Trophoblast cell (in vitro differentiated cells and primary cell): ENCODE results near the gene KRT76.

Experiments
- DNase-seq, 2 donors: peaks; one replicate each; pipeline ENCODE4 v3.0.0-alpha.2; 2016
- H2AFZ ChIP-seq: 2 replicates; pipeline ENCODE4 v1.6.1; 2013; ENCODE audit warnings: low read length, moderate library complexity, mild to moderate bottlenecking; ENCODE audit not compliant: insufficient read depth, poor library complexity
- H2AK5ac ChIP-seq: 2 replicates; pipeline ENCODE4 v1.6.1; 2013; ENCODE audit warnings: mild to moderate bottlenecking, low read length
- H2BK120ac ChIP-seq: 2 replicates; pipeline ENCODE4 v1.6.1; 2013; ENCODE audit warnings: low read length, mild to moderate bottlenecking, moderate library complexity; ENCODE audit not compliant: insufficient read depth, poor library complexity
- H2BK12ac ChIP-seq: 2 replicates; pipeline ENCODE4 v1.6.1; 2013; ENCODE audit warnings: mild to moderate bottlenecking, low read length, moderate library complexity
- H2BK5ac ChIP-seq: 2 replicates; pipeline ENCODE4 v1.6.1; 2013; ENCODE audit warnings: low read length, low read depth, moderate library complexity, mild to moderate bottlenecking; ENCODE audit not compliant: poor library complexity
- H3K14ac ChIP-seq: 2 replicates; pipeline ENCODE4 v1.6.1; 2013; ENCODE audit warnings: mild to moderate bottlenecking, low read length
- H3K18ac ChIP-seq: 2 replicates; pipeline ENCODE4 v1.6.1; 2013; ENCODE audit warnings: mild to moderate bottlenecking, low read length
- H3K23ac ChIP-seq: 2 replicates; pipeline ENCODE4 v1.6.1; 2013; ENCODE audit warnings: low read length
- H3K27ac ChIP-seq: 2 replicates; pipeline ENCODE4 v1.5.1; 2013; ENCODE audit warnings: low read depth, mild to moderate bottlenecking, inconsistent platforms, low read length, moderate library complexity
- H3K27me3 ChIP-seq: 2 replicates; pipeline ENCODE4 v1.6.1; 2013; ENCODE audit warnings: inconsistent platforms, mild to moderate bottlenecking, low read length, moderate library complexity; ENCODE audit not compliant: insufficient read depth
- H3K36me3 ChIP-seq, 2 experiments: 1 replicate in 1 of 2; 2 replicates in 1 of 2; pipeline ENCODE4 v1.6.1; 2013; ENCODE audit warnings: low read length in 2 of 2, mild to moderate bottlenecking in 2 of 2, moderate library complexity in 1 of 2; ENCODE audit not compliant: insufficient read depth in 2 of 2, control insufficient read depth in 1 of 2
- H3K4ac ChIP-seq: 2 replicates; pipeline ENCODE4 v1.6.1; 2013; ENCODE audit warnings: low read depth, mild to moderate bottlenecking, low read length, moderate library complexity
- H3K4me1 ChIP-seq, 2 experiments: 1 replicate in 1 of 2; 2 replicates in 1 of 2; pipeline ENCODE4 v1.6.1; 2013; ENCODE audit warnings: low read length in 2 of 2, mild to moderate bottlenecking in 2 of 2, moderate library complexity in 1 of 2; ENCODE audit not compliant: insufficient read depth in 2 of 2, control insufficient read depth in 1 of 2
- H3K4me2 ChIP-seq: 2 replicates; pipeline ENCODE4 v1.6.1; 2013; ENCODE audit warnings: inconsistent platforms, mild to moderate bottlenecking, low read length, moderate library complexity
- H3K4me3 ChIP-seq: 2 replicates; pipeline ENCODE4 v1.5.1; 2013; ENCODE audit warnings: mild to moderate bottlenecking, low read depth, low read length, inconsistent platforms
- H3K79me1 ChIP-seq: one replicate; pipeline ENCODE4 v1.6.1; 2013; ENCODE audit warnings: low read length
- H3K79me2 ChIP-seq: 2 replicates; pipeline ENCODE4 v1.6.1; 2013; ENCODE audit warnings: low read length, mild to moderate bottlenecking; ENCODE audit not compliant: control insufficient read depth, insufficient read depth, poor library complexity
- H3K9ac ChIP-seq: 2 replicates; pipeline ENCODE4 v1.6.1; 2013; ENCODE audit warnings: mild to moderate bottlenecking, low read length
- H3K9me3 ChIP-seq: 2 replicates; pipeline ENCODE4 v1.6.1; 2013; ENCODE audit warnings: low read depth, mild to moderate bottlenecking, control low read depth, inconsistent platforms, low read length; ENCODE audit not compliant: insufficient read depth
- H4K12ac ChIP-seq: 2 replicates; pipeline ENCODE4 v1.6.1; 2013; ENCODE audit warnings: low read depth, mild to moderate bottlenecking, low read length, moderate library complexity
- H4K8ac ChIP-seq: 2 replicates; pipeline ENCODE4 v1.6.1; 2013; ENCODE audit warnings: low read depth, mild to moderate bottlenecking, low read length, moderate library complexity
- H4K91ac ChIP-seq: one replicate; pipeline ENCODE4 v1.6.1; 2013; ENCODE audit warnings: low read depth, mild to moderate bottlenecking, low read length, moderate library complexity
- WGBS: extraction: QIAGEN DNeasy Blood & Tissue Kit; methylation state at CpG from one replicate; pipeline ENCODE4 v1.1.7; 2013; ENCODE audit warnings: missing lambda C conversion rate; ENCODE audit not compliant: insufficient read length, insufficient coverage; ENCODE audit errors: extremely low coverage; 5-methylcytosine and 5-hydroxymethylcytosine counted together

KRT76 gene

GRCh38 chr12:52807544-52808470 lies 30.7 kb upstream of the KRT76 start:
- no peaks in the 10 kb centered on the region for H3K79me2 ChIP-seq
- no peak overlapping the region for H3K23ac ChIP-seq
- H3K14ac ChIP-seq = no peak overlapping the region
- no peak overlapping the region for H3K4ac ChIP-seq
- no peak overlapping the region for H3K9ac ChIP-seq
- H3K4me1 ChIP-seq = no peaks in the 10 kb centered on the region
- no peak overlapping the region for H3K4me3 ChIP-seq
- no peaks in the 10 kb centered on the region for H3K27me3 ChIP-seq
- no peak overlapping the region for H3K18ac ChIP-seq
- H3K36me3 ChIP-seq = no peaks in the 10 kb centered on the region
- no peak for DNase-seq
- no peak overlapping the region for H4K12ac ChIP-seq
- H2BK5ac ChIP-seq = no peak overlapping the region
- no peaks in the 10 kb centered on the region for H3K79me1 ChIP-seq
- no CpG with 5 or more reads among the region's 16 CpGs for WGBS
- H4K8ac ChIP-seq = no peak overlapping the region
- no peak overlapping the region for H2BK120ac ChIP-seq
- H2BK12ac ChIP-seq = no peak overlapping the region
- peaks cover 4% of the 10 kb centered on the region for H3K9me3 ChIP-seq
- H3K4me2 ChIP-seq = no peak overlapping the region
- H2AK5ac ChIP-seq = no peak overlapping the region
- H3K27ac ChIP-seq = no peak overlapping the region
- no peak overlapping the region for H4K91ac ChIP-seq
- H2AFZ ChIP-seq = no peak overlapping the region

- Histone ChIP-seq H3K79me1 (no peaks in the 10 kb centered on the region), H3K27me3 (no peaks in the 10 kb centered on the region), H3K18ac (no peak overlapping the region), H3K23ac (no peak overlapping the region), H4K8ac (no peak overlapping the region), H3K36me3 (no peaks in the 10 kb centered on the region), H2BK120ac (no peak overlapping the region), H3K9me3 (peaks cover 4% of the 10 kb centered on the region), H3K4me1 (no peaks in the 10 kb centered on the region), H3K9ac (no peak overlapping the region), H3K4ac (no peak overlapping the region), H4K12ac (no peak overlapping the region), H2BK12ac (no peak overlapping the region), H2AFZ (no peak overlapping the region), H2BK5ac (no peak overlapping the region), H2AK5ac (no peak overlapping the region), H4K91ac (no peak overlapping the region), H3K4me2 (no peak overlapping the region), H3K27ac (no peak overlapping the region), H3K14ac (no peak overlapping the region), H3K79me2 (no peaks in the 10 kb centered on the region), H3K4me3 (no peak overlapping the region)
- no peak for DNase-seq
- WGBS = no CpG with 5 or more reads among the region's 11 CpGs
Measured at GRCh38 chr12:52806821-52807543, 29.8 kb upstream of the KRT76 start.

- H3K9me3 ChIP-seq = peaks cover 4% of the 10 kb centered on the region
- no peak overlapping the region for H4K8ac ChIP-seq
- H3K9ac ChIP-seq = no peak overlapping the region
- H3K79me1 ChIP-seq = no peaks in the 10 kb centered on the region
- H3K4me3 ChIP-seq = no peak overlapping the region
- no peak overlapping the region for H2AFZ ChIP-seq
- H3K14ac ChIP-seq = no peak overlapping the region
- H3K27ac ChIP-seq = no peak overlapping the region
- H2BK12ac ChIP-seq = no peak overlapping the region
- H3K79me2 ChIP-seq = no peaks in the 10 kb centered on the region
- no peak overlapping the region for H4K12ac ChIP-seq
- no peak overlapping the region for H3K4ac ChIP-seq
- no peak overlapping the region for H2BK5ac ChIP-seq
- DNase-seq = no peak
- no peak overlapping the region for H2BK120ac ChIP-seq
- no CpG with 5 or more reads among the region's 3 CpGs for WGBS
- no peaks in the 10 kb centered on the region for H3K36me3 ChIP-seq
- H3K18ac ChIP-seq = no peak overlapping the region
- no peaks in the 10 kb centered on the region for H3K27me3 ChIP-seq
- no peaks in the 10 kb centered on the region for H3K4me1 ChIP-seq
- no peak overlapping the region for H3K23ac ChIP-seq
- no peak overlapping the region for H4K91ac ChIP-seq
- no peak overlapping the region for H2AK5ac ChIP-seq
- no peak overlapping the region for H3K4me2 ChIP-seq
Measured at GRCh38 chr12:52806169-52806811, 29.1 kb upstream of the KRT76 start.

- H3K27me3 ChIP-seq = no peaks in the 10 kb centered on the region
- H3K36me3 ChIP-seq = no peaks in the 10 kb centered on the region
- no peak overlapping the region for H3K4me2 ChIP-seq
- H2BK5ac ChIP-seq = no peak overlapping the region
- H3K27ac ChIP-seq = no peak overlapping the region
- H4K8ac ChIP-seq = no peak overlapping the region
- no peak overlapping the region for H2BK120ac ChIP-seq
- H2BK12ac ChIP-seq = no peak overlapping the region
- H3K4me1 ChIP-seq = no peaks in the 10 kb centered on the region
- H3K79me2 ChIP-seq = no peaks in the 10 kb centered on the region
- DNase-seq = no peak
- no peak overlapping the region for H3K9ac ChIP-seq
- H3K4ac ChIP-seq = no peak overlapping the region
- no peak overlapping the region for H3K4me3 ChIP-seq
- H3K79me1 ChIP-seq = no peaks in the 10 kb centered on the region
- peaks cover 4% of the 10 kb centered on the region for H3K9me3 ChIP-seq
- H2AK5ac ChIP-seq = no peak overlapping the region
- no peak overlapping the region for H4K12ac ChIP-seq
- WGBS = no CpG with 5 or more reads among the region's 3 CpGs
- H3K14ac ChIP-seq = no peak overlapping the region
- no peak overlapping the region for H3K23ac ChIP-seq
- H2AFZ ChIP-seq = no peak overlapping the region
- H4K91ac ChIP-seq = no peak overlapping the region
- H3K18ac ChIP-seq = no peak overlapping the region
Measured at GRCh38 chr12:52805739-52806138, 28.6 kb upstream of the KRT76 start.
